ENCODE data around the gene UBA3. TPM values are rescaled to one million over a fixed set of nuclear protein-coding genes. Genes with fewer than 3 reads are reported as not detected.

The UBA3 gene
- total RNA-seq, 4 donors from 2014 or later: 22.6 to 80.7 (median 50.8) TPM

DNA sequence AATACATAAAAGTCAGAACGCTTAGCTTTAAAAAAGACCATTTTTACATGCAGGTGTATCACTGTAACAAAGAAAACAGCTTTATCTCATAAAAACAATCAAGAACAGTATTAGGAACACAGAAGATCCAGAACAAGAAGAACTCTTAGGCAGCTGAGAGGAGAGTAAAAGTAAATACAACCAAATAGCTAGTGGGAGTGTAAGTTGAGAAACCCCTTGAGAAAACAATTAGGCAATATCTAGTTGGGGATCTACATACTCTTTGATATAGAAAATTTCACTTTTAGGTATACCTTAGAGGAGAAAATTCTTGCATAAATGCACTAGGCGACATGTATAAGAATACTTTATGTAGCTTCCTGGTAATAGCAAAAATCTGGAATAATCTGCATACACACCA is 35.6 kb downstream of the UBA3 start:
- H3K27me3 ChIP-seq: no peaks in the 10 kb centered on the region
- WGBS, 2 donors: 90 to 95% methylated on average over 2 of the region's 2 CpGs

DNA sequence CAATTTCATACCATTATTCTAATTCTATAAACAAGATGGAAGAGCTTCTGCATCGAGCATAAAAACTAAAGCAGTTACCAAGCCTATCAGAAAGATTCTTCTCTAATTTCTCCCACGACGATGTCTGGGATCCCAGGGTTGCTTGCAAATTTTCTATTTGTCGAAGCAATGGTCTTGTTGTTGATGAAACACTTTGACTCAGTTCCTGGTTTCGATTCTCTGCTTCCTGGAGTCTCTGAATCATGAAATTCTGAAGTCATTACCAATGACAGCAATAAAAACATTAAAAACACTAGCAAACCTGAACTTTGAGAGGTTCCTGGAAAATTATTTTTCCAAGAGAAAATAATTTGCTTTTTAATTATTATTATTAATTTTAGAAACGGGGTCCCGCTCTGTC is 46.7 kb downstream of the UBA3 start:
- Histone ChIP-seq H3K36me3 (peaks cover 3 to 100% (median 18%) of the 10 kb centered on the region in 3 donors), H3K27me3 (no peaks in the 10 kb centered on the region), H3K9me3 (no peaks in the 10 kb centered on the region), H3K27ac (no peak overlapping the region), H3K4me3 (no peak overlapping the region), H3K4me1 (no peaks in the 10 kb centered on the region)
- TF ChIP-seq POLR2A (IDR thresholded peaks at IDR 0.05) (no peak), EP300 (IDR thresholded peaks at IDR 0.05) (no peak)
- WGBS, 2 donors: 83 to 90% methylated on average over 7 of the region's 7 CpGs
- no peak for DNase-seq (ENCODE audit: low spot score in 2 of 2)

More for the DNA sequence above, 35.6 kb downstream of the UBA3 start:
- no peak for DNase-seq (ENCODE audit: low spot score in 2 of 2)
- Histone ChIP-seq H3K36me3 (peaks cover 0 to 84% (median 0%) of the 10 kb centered on the region in 3 donors), H3K4me1 (peaks cover 3 to 45% (median 5%) of the 10 kb centered on the region in 4 donors), H3K9me3 (no peaks in the 10 kb centered on the region), H3K27ac (no peak overlapping the region), H3K4me3 (no peak overlapping the region)
- TF ChIP-seq, protein P1, sequence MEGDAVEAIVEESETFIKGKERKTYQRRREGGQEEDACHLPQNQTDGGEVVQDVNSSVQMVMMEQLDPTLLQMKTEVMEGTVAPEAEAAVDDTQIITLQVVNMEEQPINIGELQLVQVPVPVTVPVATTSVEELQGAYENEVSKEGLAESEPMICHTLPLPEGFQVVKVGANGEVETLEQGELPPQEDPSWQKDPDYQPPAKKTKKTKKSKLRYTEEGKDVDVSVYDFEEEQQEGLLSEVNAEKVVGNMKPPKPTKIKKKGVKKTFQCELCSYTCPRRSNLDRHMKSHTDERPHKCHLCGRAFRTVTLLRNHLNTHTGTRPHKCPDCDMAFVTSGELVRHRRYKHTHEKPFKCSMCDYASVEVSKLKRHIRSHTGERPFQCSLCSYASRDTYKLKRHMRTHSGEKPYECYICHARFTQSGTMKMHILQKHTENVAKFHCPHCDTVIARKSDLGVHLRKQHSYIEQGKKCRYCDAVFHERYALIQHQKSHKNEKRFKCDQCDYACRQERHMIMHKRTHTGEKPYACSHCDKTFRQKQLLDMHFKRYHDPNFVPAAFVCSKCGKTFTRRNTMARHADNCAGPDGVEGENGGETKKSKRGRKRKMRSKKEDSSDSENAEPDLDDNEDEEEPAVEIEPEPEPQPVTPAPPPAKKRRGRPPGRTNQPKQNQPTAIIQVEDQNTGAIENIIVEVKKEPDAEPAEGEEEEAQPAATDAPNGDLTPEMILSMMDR (IDR thresholded peaks at IDR 0.05): no peak
- no peak for TF ChIP-seq EP300 (IDR thresholded peaks at IDR 0.05)
- no peak for TF ChIP-seq POLR2A (IDR thresholded peaks at IDR 0.05)

DNA sequence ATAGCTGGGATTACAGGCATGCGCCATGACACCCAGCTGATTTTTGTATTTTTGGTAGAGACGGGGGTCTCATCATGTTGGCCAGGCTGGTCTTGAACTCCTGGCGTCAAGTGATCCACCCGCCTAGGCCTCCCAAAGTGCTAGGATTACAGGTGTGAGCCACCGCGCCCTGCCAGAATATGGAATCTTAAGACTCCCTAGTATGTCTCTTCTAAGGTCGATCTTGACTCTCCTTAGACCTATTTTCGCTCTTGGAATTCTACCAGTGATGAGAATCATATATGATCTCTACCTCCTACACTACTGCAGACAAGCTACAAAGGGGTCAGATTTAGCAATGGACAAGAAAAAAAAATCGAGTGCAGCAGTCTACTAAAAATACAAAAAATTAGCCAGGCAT is 47.4 kb downstream of the UBA3 start:
- 96 to 98% methylated on average over 9 of the region's 9 CpGs for WGBS, 2 donors
- H3K4me1 ChIP-seq: no peaks in the 10 kb centered on the region

DNA sequence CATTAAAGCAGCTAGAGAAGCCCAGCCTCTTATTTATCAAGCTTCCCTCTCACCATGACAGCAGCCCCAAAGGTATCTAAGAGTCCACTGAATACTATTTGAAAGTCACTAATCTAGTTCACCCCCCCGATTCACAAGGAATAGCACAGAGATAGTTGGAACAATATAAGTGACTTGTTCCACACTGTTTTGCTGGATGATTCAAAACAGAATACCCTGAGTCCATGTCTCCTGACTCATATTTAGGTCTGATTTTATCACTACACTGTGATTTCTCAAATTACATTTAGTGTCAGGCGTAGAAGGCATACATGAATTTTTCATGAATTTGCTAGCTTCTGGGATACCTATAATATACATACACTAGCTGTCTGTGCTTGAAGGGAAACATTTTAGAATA is 48.0 kb downstream of the UBA3 start:
- H3K36me3 ChIP-seq: peaks cover 3 to 98% (median 22%) of the 10 kb centered on the region in 3 donors

More for the DNA sequence above, 47.4 kb downstream of the UBA3 start:
- no peaks in the 10 kb centered on the region for H3K9me3 ChIP-seq
- H3K4me3 ChIP-seq: no peak overlapping the region
- H3K27ac ChIP-seq: no peak overlapping the region
- DNase-seq (ENCODE audit: low spot score in 2 of 2): no peak
- TF ChIP-seq EP300 (IDR thresholded peaks at IDR 0.05) (no peak), POLR2A (IDR thresholded peaks at IDR 0.05) (no peak)
- TF ChIP-seq, protein P1 (IDR thresholded peaks at IDR 0.05): no peak
- H3K36me3 ChIP-seq: peaks cover 3 to 98% (median 18%) of the 10 kb centered on the region in 3 donors
- no peaks in the 10 kb centered on the region for H3K27me3 ChIP-seq

DNA sequence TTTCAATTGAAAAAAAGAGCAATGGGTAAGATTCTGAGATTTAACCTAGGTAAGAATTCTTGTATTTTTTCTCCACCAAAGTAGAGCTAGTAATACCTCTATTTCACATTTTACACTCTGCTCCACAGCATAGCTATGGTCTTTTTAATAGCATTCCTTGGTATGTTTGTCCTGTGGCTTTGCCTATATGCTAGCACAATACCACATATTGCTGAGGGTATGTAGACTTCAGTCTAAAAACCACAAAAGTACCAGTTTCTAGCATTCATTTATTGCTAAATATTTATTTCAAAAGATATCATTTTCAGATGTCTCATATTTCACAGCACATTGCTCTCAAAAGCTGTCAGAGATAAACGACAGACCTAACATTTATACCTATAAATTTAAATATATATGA is 48.5 kb downstream of the UBA3 start:
- H3K36me3 ChIP-seq: peaks cover 3 to 98% (median 25%) of the 10 kb centered on the region in 3 donors
- no peak overlapping the region for H3K4me3 ChIP-seq
- H3K4me1 ChIP-seq: no peaks in the 10 kb centered on the region
- H3K9me3 ChIP-seq: no peaks in the 10 kb centered on the region
- no peak for DNase-seq (ENCODE audit: low spot score in 2 of 2)
- 89 to 91% methylated on average over 1 of the region's 1 CpG for WGBS, 2 donors
- no peak for TF ChIP-seq POLR2A (IDR thresholded peaks at IDR 0.05)
- TF ChIP-seq EP300 (IDR thresholded peaks at IDR 0.05): no peak
- TF ChIP-seq, protein P1 (IDR thresholded peaks at IDR 0.05): no peak
- no peaks in the 10 kb centered on the region for H3K27me3 ChIP-seq
- H3K27ac ChIP-seq: no peak overlapping the region

More for the DNA sequence above, 48.0 kb downstream of the UBA3 start:
- 90 to 97% methylated on average over 2 of the region's 2 CpGs for WGBS, 2 donors
- no peak overlapping the region for H3K4me3 ChIP-seq
- H3K27me3 ChIP-seq: no peaks in the 10 kb centered on the region
- H3K4me1 ChIP-seq: no peaks in the 10 kb centered on the region
- H3K9me3 ChIP-seq: no peaks in the 10 kb centered on the region
- no peak for DNase-seq (ENCODE audit: low spot score in 2 of 2)
- TF ChIP-seq, protein P1 (IDR thresholded peaks at IDR 0.05): no peak
- TF ChIP-seq POLR2A (IDR thresholded peaks at IDR 0.05) (no peak), EP300 (IDR thresholded peaks at IDR 0.05) (no peak)
- no peak overlapping the region for H3K27ac ChIP-seq

DNA sequence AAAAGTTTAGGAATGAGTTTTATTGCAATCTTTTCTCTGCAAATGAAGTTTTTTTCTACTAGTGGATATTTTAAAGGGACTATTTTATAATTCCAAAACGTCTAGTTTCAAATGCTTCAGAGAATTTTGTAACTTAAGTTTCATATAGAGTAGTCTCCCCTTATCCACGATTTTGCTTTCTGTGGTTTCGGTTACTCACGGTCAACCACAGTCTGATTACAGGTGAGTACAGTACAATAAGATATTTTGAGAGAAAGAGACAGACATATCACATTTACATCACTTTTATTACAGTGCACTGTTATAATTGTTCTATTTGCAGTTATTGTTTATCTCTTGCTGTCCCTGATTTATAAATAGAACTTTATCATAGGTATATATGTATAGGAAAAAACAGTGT is 59.3 kb downstream of the UBA3 start:
- Histone ChIP-seq H3K27ac (no peak overlapping the region), H3K4me1 (no peaks in the 10 kb centered on the region), H3K36me3 (peaks cover 0 to 64% (median 2%) of the 10 kb centered on the region in 3 donors), H3K9me3 (no peaks in the 10 kb centered on the region), H3K4me3 (no peak overlapping the region), H3K27me3 (no peaks in the 10 kb centered on the region)
- DNase-seq (ENCODE audit: low spot score in 2 of 2): no peak
- WGBS, 2 donors: 74 to 79% methylated on average over 4 of the region's 4 CpGs
- TF ChIP-seq EP300 (IDR thresholded peaks at IDR 0.05) (no peak), POLR2A (IDR thresholded peaks at IDR 0.05) (no peak)
- TF ChIP-seq, protein P1 (IDR thresholded peaks at IDR 0.05): no peak
